Measurements from ENCODE around the gene CCN5.
A peak's percentile ranks its signal among the peaks of the same experiment; 100 is the strongest.

GRCh38 chr20:44736170-44737021 is 21.2 kb downstream of the CCN5 start:
- TF ChIP-seq CTCF (IDR thresholded peaks at IDR 0.05) (peak in 1 of 3 donors; percentile 20), EP300 (IDR thresholded peaks at IDR 0.05) (no peak), POLR2A (IDR thresholded peaks at IDR 0.05) (no peak)

Measured in ovary (tissue), 3 donors.